GM12892 (cell line): ENCODE measurements around the gene HTRA1.

Experiments used
- POLR2A ChIP-seq: IDR thresholded peaks from 2 replicates; pipeline ENCODE4 v1.6.1; 2011; ENCODE audit warnings: low read depth, low read length, control low read depth
- POLR2AphosphoS5 ChIP-seq: IDR thresholded peaks from 2 replicates; pipeline ENCODE4 v1.6.1; 2011; ENCODE audit warnings: low read depth, low read length, control low read depth
- TAF1 ChIP-seq: IDR thresholded peaks from 2 replicates; pipeline ENCODE4 v1.6.1; 2011; ENCODE audit warnings: low read depth, mild to moderate bottlenecking, control low read depth, low read length, borderline replicate concordance

DNA sequence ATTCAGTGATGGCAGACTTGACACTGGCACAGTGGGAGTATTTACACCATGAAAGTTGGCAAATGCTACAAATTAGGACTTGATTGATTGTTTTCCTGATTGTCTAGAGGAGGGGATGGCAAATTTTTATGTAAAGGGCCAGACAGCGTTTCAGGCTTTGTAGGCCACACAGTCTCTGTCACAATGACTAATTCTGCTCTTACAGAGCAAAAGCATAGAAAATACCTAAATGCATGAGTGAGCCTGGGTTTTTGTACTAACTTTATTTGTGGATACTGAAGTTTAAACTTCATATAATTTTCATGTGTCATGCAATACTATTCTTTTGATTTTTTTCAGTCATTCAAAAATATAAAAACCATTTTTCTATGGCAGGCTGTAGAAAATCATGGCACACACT is 15.9 kb upstream of the HTRA1 start:
- TF ChIP-seq TAF1 (no peak), POLR2A (no peak), POLR2AphosphoS5 (no peak)
